ENCODE data around the gene ARMS2.

The ARMS2 gene

GRCh38 chr10:122487174-122487765, 32.8 kb downstream of the ARMS2 start:
- Histone ChIP-seq H3K4me3 (ENCODE audit: low read depth, low read length) (no peak overlapping the region), H3K27ac (no peak overlapping the region), H3K36me3 (replicated peaks) (peaks cover 11% of the 10 kb centered on the region), H3K27me3 (replicated peaks) (no peaks in the 10 kb centered on the region)
- DNase-seq = no peak
- no peak for TF ChIP-seq CTCF (IDR thresholded peaks at IDR 0.05; ENCODE audit: low read depth, low read length, missing control alignments)
- in situ Hi-C loops (cut with HindIII; ENCODE audit: low pct_ligation_motif_present, low sequenced_read_pairs) = no loop called here

GRCh38 chr10:122490268-122490667, 35.8 kb downstream of the ARMS2 start:
- TF ChIP-seq CTCF (IDR thresholded peaks at IDR 0.05; ENCODE audit: low read depth, low read length, missing control alignments) = no peak
- no peak for DNase-seq
- H3K36me3 ChIP-seq (replicated peaks) = peaks cover 11% of the 10 kb centered on the region
- no peaks in the 10 kb centered on the region for H3K27me3 ChIP-seq (replicated peaks)
- no peak overlapping the region for H3K27ac ChIP-seq
- in situ Hi-C loops (cut with HindIII; ENCODE audit: low pct_ligation_motif_present, low sequenced_read_pairs) = no loop called here
- H3K4me3 ChIP-seq (ENCODE audit: low read depth, low read length) = no peak overlapping the region

- no peaks in the 10 kb centered on the region for H3K27me3 ChIP-seq (replicated peaks)
- DNase-seq = no peak
- no peak overlapping the region for H3K27ac ChIP-seq
- no peak for TF ChIP-seq CTCF (IDR thresholded peaks at IDR 0.05; ENCODE audit: low read depth, low read length, missing control alignments)
- H3K36me3 ChIP-seq (replicated peaks) = peaks cover 11% of the 10 kb centered on the region
- in situ Hi-C loops (cut with HindIII; ENCODE audit: low pct_ligation_motif_present, low sequenced_read_pairs) = no loop called here
- no peak overlapping the region for H3K4me3 ChIP-seq (ENCODE audit: low read depth, low read length)
Observed at GRCh38 chr10:122490786-122491680, 36.6 kb downstream of the ARMS2 start.

GRCh38 chr10:122492006-122492405, 37.6 kb downstream of the ARMS2 start:
- DNase-seq = no peak
- H3K4me3 ChIP-seq (ENCODE audit: low read depth, low read length) = no peak overlapping the region
- TF ChIP-seq CTCF (IDR thresholded peaks at IDR 0.05; ENCODE audit: low read depth, low read length, missing control alignments) = no peak
- in situ Hi-C loops (cut with HindIII; ENCODE audit: low pct_ligation_motif_present, low sequenced_read_pairs) = no loop called here
- H3K27ac ChIP-seq = no peak overlapping the region
- peaks cover 11% of the 10 kb centered on the region for H3K36me3 ChIP-seq (replicated peaks)
- H3K27me3 ChIP-seq (replicated peaks) = no peaks in the 10 kb centered on the region

- Histone ChIP-seq H3K4me3 (ENCODE audit: low read depth, low read length) (no peak overlapping the region), H3K27me3 (replicated peaks) (no peaks in the 10 kb centered on the region), H3K27ac (no peak overlapping the region), H3K36me3 (replicated peaks) (peaks cover 11% of the 10 kb centered on the region)
- in situ Hi-C loops (cut with HindIII; ENCODE audit: low pct_ligation_motif_present, low sequenced_read_pairs) = no loop called here
- DNase-seq = no peak
- TF ChIP-seq CTCF (IDR thresholded peaks at IDR 0.05; ENCODE audit: low read depth, low read length, missing control alignments) = no peak
Observed at GRCh38 chr10:122492999-122493481, 38.6 kb downstream of the ARMS2 start.

All from brain microvascular endothelial cell (primary cell).